HG03460 (cell line): ENCODE results near the gene NPBWR2.
"Not testable (repeated sequence)": the region's sequence is repeated elsewhere in the genome, so short reads cannot be mapped to it uniquely, and the experiment has no call there.

ENCODE experiments used
- ATAC-seq: cut with Tn5 transposase; IDR thresholded peaks from one replicate; pipeline ENCODE4 v1.9.1; 2021; ENCODE audit not compliant: unreplicated experiment

NPBWR2 gene

GRCh38 chr20:64144144-64144912, 37.0 kb upstream of the NPBWR2 start:
- ATAC-seq = no peak

GRCh38 chr20:64143018-64143801, 35.8 kb upstream of the NPBWR2 start:
- no peak for ATAC-seq

GRCh38 chr20:64142590-64142989, 35.2 kb upstream of the NPBWR2 start:
- ATAC-seq = no peak

- ATAC-seq = no peak
Measured at GRCh38 chr20:64140956-64141355, 33.6 kb upstream of the NPBWR2 start.

GRCh38 chr20:64140061-64140931, 32.9 kb upstream of the NPBWR2 start:
- ATAC-seq = no peak

- no peak for ATAC-seq
Measured at GRCh38 chr20:64139199-64140060, 32.1 kb upstream of the NPBWR2 start.

GRCh38 chr20:64138276-64138815, 31.0 kb upstream of the NPBWR2 start:
- ATAC-seq = no peak

GRCh38 chr20:64137598-64138031, 30.2 kb upstream of the NPBWR2 start:
- ATAC-seq = no peak

- ATAC-seq = no peak
Measured at GRCh38 chr20:64136004-64136710, 28.8 kb upstream of the NPBWR2 start.

GRCh38 chr20:64134744-64135143, 27.4 kb upstream of the NPBWR2 start:
- ATAC-seq = not testable (repeated sequence)

GRCh38 chr20:64133951-64134407, 26.6 kb upstream of the NPBWR2 start:
- ATAC-seq = no peak

GRCh38 chr20:64131406-64131805, 24.0 kb upstream of the NPBWR2 start:
- ATAC-seq = no peak

- ATAC-seq = no peak
Measured at GRCh38 chr20:64130876-64131275, 23.5 kb upstream of the NPBWR2 start.

GRCh38 chr20:64130271-64130670, 22.9 kb upstream of the NPBWR2 start:
- no peak for ATAC-seq

GRCh38 chr20:64129146-64129782, 21.9 kb upstream of the NPBWR2 start:
- ATAC-seq = no peak

GRCh38 chr20:64123517-64123916, 16.2 kb upstream of the NPBWR2 start:
- ATAC-seq = not testable (repeated sequence)

- ATAC-seq = not testable (repeated sequence)
Measured at GRCh38 chr20:64122927-64123326, 15.6 kb upstream of the NPBWR2 start.

GRCh38 chr20:64121586-64121985, 14.2 kb upstream of the NPBWR2 start:
- no peak for ATAC-seq
